Islet precursor cell (in vitro differentiated cells): ENCODE data around the gene SPATC1L.
"Not testable (repeated sequence)": the region's sequence is repeated elsewhere in the genome, so short reads cannot be mapped to it uniquely, and the experiment has no call there.

Experiments used
- DNase-seq: peaks from one replicate; pipeline ENCODE4 v3.0.0-alpha.2; 2018

Gene SPATC1L

DNA sequence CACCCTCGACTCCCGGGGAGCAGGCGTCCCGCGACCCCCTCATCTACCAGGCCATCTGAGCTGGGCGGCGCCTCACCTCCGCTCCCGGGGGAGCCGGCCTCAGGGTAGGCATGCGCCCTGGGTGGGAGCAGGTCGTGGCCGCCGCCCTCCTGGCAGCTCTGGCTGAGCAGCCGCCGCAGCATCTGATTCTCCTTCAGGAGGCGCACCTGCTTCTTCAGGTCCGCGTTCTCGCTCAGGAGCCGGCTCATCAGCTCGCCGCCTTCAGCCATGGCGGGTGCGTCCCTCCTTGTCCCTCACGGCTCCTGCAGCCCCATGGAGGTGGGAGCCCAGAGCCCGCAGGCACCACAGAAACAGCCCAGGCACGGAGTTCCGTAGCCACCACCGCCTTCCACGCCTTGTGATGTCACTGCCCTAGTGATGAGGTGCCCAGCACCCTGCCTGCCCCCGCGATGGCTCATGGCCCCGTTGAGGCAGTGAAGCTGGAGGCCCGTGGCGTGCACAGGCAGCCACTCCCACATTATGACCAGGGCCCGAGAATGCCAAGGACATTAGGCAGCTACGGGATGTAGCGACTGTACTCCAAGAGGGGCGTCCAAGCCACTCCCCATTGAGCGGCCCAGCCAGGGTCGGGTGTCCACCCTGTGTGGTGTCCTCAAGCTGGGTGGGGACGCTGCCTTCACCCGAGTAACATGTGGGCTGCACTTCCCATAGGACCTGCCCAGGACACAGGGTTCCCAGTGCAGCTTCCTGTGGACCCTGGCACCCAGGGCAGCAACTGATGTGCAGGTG lies 1.5 kb downstream of the SPATC1L start:
- peak; percentile 53 for DNase-seq

DNA sequence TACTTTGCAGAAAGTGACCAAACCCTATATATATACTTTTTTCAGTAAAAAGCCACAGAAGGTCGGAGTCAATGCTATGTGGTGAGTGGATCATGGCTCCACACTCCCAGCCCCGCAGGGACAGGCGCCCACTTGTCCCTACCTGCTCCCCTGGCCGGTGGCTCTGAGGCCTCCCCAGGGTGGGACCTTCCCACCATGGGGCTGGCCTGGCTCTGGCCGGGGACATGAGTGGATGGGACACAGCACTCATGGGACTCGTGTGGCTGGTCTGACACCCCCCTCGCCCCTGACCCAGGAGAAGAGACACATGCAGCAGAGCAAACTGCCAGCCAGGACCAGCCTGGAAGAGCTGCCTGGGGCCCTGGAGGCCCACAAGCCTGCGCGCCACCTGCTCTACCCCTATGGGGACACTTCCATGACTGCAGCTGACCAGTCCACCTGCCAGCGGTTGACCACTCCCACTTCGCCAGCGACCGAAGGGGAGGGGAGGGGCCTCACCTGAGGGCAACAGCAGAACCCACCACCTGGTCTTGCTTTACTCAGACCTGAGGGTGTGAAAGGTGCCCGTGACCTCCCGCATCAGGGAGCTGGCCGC lies 2.2 kb downstream of the SPATC1L start:
- peak; percentile 52 for DNase-seq

DNA sequence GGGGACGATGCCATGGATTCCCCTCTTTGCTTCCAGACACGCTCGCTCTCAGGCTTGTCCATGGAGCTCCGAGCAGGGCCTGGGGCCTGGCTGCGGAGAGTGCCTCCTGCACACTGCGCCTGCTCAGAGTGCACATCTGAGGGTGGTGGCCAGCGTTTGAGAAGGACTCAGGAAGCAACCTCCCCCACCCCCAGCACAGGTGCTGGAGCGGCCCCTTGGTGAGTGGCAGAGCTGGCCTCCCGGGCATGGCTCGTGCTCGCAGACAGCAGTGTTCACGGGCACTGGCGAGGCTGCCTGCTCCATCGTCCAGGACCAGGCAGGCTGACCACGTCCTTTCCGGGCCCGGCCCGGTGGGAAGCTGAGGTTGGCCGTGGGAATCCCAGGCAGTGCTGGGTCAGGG lies 2.8 kb downstream of the SPATC1L start:
- DNase-seq = peak; percentile 54

DNA sequence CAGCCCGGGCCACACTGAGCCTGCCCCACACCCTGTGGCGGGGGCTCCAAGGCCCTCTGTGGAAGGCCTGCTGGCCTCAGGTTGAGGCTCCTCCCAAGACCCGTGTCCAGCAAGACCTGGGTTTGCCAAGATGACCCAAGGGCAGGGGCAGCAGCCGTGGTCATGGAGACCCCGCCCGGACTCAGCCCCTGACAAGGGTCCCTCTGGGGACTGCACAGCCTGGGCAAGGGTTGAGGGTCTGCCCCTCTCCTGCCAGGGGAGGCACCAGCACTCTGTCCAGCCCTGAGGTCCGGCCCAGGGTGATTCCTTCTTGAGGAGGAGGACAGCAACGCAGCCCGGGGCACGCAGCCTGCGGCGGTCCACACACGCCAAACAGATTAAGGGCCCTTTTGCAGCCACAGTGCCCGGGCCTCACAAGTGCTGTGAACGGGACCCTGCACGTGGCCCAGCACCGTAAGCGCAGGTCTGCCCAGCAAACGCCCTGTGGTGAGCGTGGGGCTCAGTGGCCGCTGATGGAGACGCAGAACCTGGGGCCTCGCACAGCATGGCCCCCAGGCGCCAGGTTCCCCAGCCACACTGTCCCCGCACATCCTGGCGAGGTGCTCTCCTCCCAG lies 3.4 kb downstream of the SPATC1L start:
- DNase-seq = peak; percentile 52

DNA sequence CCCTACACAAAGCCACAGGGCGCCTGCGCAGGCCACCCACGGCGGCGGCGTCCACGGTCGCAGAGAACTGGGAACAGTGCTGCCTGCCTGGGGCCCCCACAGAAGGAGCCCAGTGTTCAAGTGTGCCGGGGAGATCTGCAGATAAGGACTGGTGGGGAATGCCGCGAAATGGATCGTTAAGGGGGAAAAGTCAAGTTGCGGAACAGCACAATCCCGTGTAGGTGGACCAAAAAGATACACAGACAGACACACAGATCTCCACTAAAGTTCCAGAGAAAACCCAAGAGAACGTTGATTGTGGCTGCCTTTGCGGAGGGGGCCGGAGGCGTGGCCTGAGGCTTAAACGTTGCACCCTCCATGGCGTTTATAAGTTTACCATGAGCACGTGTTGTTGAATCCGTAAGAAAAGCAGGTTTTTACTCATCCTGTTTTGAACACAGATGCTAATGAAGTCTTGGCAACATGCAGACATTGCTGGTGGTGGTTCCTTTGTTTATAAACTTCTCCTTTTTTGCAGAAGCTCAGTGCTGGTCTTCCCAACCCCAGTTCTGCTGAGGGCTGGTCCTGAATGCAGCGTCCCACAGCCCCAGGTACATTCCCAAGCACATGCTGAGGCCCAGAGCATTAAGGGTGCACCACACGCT lies 4.1 kb downstream of the SPATC1L start:
- peak; percentile 46 for DNase-seq

DNA sequence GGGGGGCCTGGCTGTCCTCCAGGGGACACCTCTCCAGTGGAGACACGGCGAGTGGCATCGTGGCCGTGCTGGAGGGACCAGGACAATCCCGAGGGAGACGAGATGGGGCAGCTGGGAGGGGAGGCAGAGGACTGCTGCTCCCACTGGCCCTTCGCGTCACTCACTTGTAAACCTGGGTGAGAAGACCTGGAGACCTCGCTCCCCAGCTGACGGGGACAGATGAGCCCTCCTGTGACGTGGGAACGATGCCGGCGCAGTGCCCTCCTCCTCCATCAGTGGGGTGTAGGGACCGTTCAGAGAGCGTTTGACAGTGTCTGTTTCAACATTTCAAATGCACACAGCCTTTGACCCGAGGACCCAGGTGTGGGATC lies 4.6 kb downstream of the SPATC1L start:
- peak; percentile 49 for DNase-seq

DNA sequence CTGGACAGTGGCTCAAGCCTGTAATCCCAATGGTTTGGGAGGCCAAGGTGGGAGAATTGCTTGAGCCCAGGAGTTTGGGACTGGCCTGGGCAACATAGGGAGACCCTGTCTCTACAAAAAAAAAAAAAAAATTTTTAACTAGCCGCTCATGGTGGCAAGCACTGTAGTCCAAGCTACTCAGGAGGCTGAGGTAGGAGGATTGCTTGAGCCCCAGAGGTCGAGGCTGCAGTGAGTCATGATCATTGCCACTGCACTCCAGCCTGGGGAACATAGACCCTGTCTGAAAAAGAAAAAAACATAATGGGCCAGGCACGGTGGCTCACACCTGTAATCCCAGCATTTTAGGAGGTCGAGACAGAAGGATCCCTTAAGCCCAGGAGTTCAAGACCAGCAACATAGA lies 5.3 kb downstream of the SPATC1L start:
- no peak for DNase-seq

DNA sequence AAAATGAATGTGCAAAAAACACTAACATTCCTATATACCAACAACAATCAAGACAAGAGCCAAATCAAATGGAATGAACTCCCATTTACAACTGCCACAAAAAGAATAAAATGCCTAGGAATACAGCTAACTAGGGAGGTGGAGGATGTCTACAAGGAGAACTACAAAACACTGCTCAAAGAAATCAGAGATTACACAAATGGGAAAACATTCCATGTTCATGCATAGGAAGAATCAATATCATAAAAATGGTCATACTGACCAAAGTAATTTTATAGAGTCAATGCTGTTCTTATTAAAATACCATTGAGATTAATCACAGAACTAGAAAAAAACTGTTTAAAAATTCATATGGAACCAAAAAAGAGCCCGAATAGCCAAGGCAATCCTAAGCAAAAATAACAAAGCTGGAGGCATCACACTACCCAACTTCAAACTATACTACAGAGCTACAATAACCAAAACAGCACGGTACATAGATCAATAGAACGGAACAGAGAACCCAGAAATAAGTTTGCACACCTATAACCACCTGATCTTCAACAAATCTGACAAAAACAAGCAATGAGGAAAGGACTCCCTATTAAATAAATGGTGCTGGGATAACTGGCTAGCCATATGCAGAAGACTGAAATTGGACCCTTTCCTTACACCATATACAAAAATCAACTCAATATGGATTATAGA lies 7.7 kb downstream of the SPATC1L start:
- not testable (repeated sequence) for DNase-seq

DNA sequence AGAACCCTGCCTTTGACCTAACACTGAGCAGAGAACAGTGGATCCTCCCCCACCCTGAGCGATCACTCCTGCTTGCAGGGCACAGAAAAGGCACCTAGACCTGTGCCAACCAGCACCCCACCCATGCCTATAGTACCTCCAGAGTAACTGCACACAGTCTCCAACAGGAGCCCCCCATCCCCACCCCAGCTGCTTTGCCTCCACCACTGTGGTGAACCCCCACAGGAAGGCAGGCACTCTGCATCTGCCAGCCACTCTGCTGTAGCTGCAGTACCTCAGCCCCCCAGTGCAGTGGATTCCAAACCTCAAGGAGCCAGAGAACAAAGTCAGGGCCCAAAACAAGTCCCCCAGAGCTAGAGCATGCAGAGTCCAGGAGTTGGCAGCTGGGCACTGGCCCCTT lies 10.7 kb downstream of the SPATC1L start:
- DNase-seq = no peak

DNA sequence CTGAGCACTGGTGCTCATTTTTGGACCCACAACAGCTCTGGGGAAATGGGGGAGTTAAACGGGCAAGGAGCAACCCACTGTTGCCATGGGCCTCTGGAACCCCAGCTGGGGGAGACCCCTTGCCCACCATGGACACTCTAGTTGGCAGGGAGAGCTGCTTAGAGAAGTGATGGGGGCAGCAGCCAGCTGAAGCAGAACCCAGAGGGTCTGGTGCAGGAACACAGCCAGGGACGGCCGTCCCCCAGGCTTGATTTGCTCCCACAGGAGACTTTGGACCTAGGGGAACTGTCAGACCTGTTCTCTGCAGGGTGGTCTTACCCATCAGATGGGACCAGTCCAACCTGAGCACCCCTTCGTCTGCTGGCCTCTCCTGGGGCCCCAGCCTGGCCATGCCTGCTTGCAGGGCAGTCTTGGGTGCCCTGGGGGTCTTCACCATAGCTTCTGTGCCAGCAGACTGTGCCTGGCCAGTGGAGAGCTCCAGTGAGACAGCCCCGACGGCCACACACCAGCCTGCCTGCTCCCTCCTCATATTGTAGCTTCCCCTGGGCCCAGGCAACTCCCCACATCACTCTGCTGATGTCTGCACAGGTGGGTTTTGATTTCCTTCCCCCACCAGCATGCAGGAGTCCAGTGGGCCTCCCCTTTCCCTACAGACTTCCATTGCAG lies 11.3 kb downstream of the SPATC1L start:
- no peak for DNase-seq

DNA sequence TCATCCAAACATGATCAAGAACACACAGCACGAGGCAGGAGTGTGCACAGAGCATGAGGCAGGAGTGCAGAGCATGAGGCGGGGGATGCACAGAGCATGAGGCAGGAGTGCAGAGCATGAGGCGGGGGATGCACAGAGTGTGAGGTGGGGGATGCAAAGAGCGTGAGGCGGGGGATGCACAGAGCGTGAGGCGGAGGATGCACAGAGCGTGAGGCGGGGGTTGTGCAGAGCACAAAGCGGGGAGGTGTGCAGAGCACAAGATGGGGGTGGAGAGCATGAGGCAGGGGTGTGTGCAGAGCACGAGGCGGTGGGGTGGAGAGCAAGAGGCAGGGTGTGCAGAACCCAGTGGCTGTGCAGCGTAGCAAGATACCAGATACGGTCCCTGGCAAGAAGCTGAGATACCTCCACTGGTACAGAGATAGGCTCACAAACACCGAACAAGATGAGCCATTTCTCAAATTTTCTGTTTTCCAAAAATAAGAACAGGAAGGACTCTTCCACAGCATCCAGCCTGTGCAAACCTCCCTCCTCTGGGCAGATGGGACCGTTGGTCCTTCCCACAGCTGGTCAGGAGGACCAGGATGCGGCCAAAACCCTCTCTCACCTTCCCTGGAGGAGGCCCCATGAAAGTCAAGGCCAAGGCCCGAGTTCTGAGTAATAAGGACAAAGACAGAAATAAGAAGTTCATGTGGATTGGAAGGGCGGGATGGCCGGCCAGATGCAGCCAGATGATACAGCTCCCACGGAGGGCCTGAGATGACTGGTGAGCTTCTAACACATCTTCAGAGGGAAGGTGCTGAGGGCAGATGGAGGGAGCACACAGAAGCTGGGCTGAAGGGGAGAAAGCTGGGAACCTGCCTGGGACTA lies 12.0 kb downstream of the SPATC1L start:
- DNase-seq = peak; percentile 43

DNA sequence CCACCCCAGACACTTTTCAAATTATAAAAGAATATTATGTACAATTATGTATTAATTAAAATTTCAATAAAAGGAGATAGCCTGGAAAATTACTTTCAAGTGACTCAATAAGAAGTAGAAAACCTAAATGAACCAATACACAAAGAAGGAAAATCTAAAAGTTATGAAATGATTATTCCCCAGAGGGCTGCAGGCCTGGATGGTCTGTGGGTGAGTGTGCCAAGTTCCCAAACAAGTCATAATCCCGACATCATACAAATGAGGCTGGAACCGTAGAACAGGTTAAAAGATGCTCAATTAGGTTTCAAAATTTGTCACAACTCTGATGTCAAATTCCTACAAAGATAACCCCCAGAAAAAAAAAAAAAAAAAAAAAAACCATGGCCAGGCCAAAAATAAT lies 12.7 kb downstream of the SPATC1L start:
- DNase-seq = no peak

DNA sequence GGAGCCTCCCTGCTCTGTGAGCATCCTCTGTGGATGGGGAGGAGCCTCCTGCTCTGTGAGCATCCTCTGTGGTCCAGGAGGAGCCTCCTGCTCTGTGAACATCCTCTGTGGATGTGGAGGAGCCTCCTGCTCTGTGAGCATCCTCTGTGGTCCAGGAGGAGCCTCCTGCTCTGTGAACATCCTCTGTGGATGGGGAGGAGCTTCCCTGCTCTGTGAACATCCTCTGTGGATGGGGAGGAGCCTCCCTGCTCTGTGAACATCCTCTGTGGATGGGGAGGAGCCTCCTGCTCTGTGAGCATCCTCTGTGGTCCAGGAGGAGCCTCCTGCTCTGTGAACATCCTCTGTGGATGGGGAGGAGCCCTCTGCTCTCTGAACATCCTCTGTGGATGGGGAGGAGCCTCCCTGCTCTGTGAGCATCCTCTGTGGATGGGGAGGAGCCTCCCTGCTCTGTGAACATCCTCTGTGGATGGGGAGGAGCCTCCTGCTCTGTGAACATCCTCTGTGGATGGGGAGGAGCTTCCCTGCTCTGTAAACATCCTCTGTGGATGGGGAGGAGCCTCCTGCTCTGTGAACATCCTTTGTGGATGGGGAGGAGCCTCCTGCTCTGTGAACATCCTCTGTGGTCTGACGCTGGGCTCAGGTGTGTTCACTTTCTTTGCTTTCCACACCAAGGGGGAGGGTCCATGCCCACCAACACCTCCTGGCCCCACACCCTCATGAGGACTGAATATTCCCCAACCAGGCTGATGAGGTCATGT lies 13.6 kb downstream of the SPATC1L start:
- DNase-seq = not testable (repeated sequence)

DNA sequence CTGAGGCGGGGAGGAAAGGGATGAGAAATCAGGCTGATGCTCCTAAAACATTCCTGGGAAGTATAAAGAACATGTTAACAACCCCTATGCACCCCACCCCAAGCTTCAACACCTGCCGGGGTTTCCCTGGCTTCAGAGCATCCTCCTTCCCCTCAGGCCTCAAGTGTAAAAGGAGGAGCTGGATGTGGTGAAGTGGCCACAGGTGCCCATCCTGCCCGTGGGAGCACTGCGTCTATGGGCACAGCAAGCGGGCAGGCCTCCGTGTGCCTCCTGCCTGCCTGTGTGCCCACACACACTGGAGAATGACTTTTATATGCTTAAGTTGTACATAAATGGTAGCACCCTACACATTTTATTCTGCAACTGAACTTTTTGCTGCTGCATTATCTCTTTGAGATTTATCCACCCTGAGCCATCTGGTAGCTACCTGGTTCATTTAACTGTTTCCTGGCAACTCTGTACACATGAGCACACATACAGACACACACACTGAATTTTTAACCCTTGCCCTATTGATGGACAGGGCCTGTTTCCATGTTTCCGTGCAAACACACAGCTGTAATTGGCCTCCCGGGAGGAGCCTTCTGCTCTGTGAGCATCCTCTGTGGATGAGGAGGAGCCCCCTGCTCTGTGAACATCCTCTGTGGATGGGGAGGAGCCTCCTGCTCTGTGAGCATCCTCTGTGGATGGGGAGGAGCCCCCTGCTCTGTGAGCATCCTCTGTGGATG lies 15.4 kb downstream of the SPATC1L start:
- no peak for DNase-seq

DNA sequence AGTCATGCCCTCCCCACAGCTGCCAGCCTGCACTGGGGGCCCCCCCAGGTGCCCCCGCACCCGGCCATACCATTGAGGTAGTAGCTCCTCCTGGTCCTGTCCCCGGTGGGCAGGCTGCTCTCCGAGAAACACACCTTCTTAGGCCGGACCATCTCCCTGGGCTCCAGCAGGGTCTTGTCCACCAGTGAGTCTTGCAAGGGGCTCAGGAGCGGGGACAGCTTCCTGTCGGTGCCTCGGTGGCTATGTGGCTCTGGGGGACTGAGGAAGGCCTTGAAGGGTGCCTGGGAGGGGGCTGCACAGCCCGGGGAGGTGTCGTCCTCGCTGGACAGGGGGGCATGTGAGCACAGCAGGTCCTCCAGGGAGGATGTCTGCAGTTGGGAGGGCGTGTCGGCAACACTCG lies 16.0 kb downstream of the SPATC1L start:
- peak; percentile 50 for DNase-seq

DNA sequence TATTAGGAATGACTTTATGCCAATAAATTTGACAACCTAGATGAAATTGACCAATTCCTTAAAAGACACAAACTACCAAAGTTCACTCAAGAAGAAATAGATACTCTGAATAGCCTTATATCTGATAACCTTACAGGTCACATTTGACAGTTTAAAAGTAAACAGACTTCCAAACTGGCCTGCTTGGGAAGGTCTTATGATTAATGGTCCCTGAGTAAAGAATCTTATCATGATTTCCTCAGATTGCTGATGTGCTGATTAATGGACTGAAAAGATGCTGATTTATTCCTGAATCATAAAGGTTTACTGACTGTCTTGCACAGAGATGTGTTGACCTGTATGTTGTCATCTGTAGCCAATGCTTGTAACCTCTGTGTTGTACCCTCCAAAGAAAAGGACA lies 19.2 kb downstream of the SPATC1L start:
- DNase-seq = no peak

DNA sequence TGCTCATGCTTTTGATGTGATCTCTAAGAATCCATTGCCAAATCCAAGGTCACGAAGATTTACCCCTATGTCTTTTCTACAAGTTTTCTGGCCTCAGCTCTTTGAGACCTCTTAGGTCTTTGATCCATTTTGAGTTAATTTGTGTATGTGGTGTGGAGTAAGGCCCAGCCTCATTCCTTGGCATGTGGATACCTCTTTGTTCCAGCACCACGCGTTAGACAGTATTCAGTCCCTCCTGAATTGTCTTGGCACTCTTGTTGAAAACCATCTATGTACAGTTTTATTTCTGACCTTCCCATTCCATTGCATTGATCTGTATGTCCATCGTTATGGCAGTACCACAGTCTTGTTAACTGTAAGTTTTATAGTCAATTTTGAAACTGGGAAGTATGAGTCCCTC lies 20.9 kb downstream of the SPATC1L start:
- DNase-seq = no peak

DNA sequence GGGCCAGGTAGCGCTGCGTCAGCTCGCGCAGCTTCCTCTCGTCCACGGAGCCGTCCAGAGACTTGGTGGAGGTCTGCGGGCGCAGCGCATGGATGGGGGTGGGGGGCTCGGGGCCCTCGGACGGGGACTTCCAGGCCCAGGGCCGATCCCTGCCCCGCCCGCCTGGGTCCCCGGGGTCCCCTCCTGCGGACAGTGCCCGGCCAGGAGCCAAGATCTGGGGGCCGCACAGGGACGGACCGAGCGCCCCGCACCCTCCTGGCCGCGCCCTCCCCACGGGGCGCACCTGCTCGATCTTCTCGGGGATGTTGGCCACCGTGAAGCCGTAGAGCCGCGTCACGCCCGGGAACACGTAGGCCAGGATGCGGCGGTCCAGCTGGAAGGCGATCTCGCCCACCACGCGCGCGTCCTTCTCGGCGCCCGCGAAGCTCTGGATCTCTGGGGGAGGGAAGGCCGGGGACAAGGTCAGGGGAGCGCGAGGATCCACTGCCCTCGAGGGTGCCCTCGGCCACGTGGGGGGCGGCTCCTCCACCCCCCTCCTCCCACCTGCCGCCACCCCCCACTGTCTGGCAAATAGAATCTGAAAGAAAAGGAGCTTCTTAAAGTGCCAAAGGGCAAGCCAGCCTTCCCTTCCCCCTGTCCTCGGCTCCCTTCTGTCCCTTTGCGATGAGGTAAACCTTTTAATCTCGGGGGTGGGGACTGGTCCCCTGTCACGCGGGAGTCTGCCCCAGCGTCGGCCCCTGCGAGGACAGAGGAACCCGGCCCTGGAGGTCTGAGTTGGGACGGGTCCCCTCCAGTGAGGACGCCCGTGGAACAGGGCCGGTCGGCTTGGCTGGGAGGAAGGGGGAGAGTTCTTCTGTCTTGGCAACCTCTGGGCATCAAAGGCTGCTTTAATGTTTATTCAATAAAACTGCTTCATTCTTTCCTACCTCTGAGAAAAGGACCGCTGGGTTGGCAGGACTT lies 22.3 kb downstream of the SPATC1L start:
- DNase-seq = no peak
